ENCODE measurements around the gene STK24. TPM values are rescaled to one million over a fixed set of nuclear protein-coding genes. Genes with fewer than 3 reads are reported as not detected.

The STK24 gene
- total RNA-seq, 1 donor from 2014 or later, result 94.6 TPM

GRCh38 chr13:98440390-98441055 is 136.4 kb downstream of the STK24 start:
- Histone ChIP-seq H3K27me3 (no peaks in the 10 kb centered on the region), H3K4me1 (peaks cover 5% of the 10 kb centered on the region), H3K36me3 (peaks cover 47% of the 10 kb centered on the region), H3K4me3 (no peak overlapping the region), H3K27ac (no peak overlapping the region), H3K9me3 (no peaks in the 10 kb centered on the region)
- TF ChIP-seq CTCF (IDR thresholded peaks at IDR 0.05), result no peak
- DNase-seq (no peak), ATAC-seq (no peak)
- intact Hi-C loops (cut with DNase I), result loop anchor here (5.0 kb wide), 1 partner anchor 212 kb away; no protein-coding TSS in a partner anchor

DNA sequence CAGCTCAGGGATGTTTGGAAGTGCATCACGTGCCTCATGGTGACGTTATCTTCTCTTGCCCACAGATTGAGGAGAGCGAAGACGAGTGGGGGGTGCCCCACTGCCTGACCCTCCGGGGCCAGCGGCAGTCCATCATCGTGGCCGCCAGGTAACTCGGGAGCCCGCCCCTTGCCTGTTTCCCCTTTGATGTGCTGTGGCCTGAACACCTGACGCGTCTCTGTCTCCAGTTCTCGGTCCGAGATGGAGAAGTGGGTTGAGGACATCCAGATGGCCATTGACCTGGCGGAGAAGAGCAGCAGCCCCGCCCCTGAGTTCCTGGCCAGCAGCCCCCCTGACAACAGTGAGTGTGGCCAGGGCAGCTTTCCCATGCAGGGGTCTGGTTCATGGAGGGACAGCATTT is 137.0 kb downstream of the STK24 start:
- no peak overlapping the region for H3K27ac ChIP-seq
- intact Hi-C loops (cut with DNase I), result loop anchor here (5.0 kb wide), 1 partner anchor 212 kb away; no protein-coding TSS in a partner anchor
- H3K4me1 ChIP-seq, result no peaks in the 10 kb centered on the region
- no peaks in the 10 kb centered on the region for H3K9me3 ChIP-seq
- H3K4me3 ChIP-seq, result no peak overlapping the region
- peaks cover 52% of the 10 kb centered on the region for H3K36me3 ChIP-seq
- TF ChIP-seq CTCF (IDR thresholded peaks at IDR 0.05), result no peak
- no peak for ATAC-seq
- no peak for DNase-seq
- no peaks in the 10 kb centered on the region for H3K27me3 ChIP-seq

DNA sequence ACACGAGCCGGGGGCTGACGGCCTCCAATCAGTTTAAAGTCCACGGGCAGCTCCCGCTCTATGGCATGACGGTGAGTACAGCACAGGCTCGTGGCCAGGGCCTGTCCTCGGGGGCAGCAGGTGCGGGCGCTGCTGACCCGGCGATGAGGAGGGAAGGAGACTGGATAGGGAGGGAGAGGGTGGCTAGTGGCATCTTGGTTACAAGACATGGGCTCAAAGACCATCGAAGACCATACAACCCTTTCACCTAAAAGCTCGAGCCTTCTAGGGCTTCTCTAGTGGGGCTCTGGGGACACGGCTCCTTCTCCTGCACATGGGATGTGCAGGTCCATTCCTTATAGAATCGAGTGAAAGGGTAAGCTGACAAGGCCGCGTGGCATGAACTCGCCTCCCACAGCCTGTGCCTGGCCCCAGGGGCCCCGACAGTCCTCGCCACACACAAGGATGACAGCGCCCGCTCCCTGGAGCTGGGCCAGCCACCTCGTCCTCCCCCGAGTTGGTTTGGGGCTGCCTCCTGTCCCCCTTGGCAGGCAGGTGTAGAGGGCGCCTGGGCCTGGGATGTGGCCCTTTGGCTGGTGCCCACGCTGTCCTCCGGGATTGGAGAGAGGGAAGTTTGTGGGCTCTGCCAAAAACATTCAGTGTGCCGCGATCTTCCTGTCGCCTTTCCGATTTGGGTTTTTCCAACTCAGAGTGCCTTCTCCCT is 137.6 kb downstream of the STK24 start:
- H3K27ac ChIP-seq, result no peak overlapping the region
- H3K4me3 ChIP-seq, result no peak overlapping the region
- no peak for DNase-seq
- peaks cover 52% of the 10 kb centered on the region for H3K36me3 ChIP-seq
- H3K9me3 ChIP-seq, result no peaks in the 10 kb centered on the region
- ATAC-seq, result no peak
- no peaks in the 10 kb centered on the region for H3K4me1 ChIP-seq
- H3K27me3 ChIP-seq, result no peaks in the 10 kb centered on the region
- no peak for TF ChIP-seq CTCF (IDR thresholded peaks at IDR 0.05)
- intact Hi-C loops (cut with DNase I), result no loop called here

DNA sequence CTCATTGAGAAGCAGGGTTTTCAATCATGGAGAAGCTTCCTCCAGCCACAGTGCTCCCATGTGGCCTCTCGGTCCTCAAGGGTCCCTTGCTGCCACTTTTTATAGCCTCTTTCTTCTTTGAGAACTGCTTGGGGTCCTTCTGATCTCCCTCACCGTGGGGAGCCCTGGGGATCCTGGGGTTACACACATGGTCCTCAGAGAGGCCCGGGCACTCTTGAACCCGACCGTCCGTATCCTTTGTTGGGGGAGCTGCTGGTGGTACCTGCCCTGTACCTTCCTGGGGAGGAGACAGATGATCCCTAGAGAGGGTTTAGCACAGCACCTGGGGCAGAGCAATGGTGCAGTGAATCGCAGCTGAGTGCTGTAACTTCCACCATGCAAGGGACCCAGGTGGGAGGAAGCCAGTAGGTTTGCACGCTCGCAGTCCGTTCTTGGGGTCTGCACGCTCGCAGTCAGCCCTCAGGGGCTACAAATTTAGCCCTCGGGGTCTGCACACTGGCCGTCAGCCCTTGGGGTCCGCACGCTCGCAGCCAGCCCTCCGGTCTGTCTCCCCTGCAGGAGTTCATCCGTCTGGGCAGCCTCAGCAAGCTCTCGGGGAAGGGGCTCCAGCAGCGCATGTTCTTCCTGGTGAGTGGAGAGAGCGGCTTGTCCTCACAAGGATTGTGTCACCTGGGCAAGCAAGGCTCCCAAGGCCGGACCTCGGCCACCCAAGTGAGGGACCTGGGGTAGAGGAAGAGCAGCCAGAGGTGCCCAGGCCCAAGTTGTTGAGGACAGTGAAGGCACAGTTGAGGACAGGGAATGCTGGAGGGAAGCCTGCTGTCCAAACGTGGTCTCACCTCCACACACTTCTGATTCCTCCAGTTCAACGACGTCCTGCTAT is 138.4 kb downstream of the STK24 start:
- intact Hi-C loops (cut with DNase I), result no loop called here
- no peaks in the 10 kb centered on the region for H3K27me3 ChIP-seq
- no peak for TF ChIP-seq CTCF (IDR thresholded peaks at IDR 0.05)
- no peak overlapping the region for H3K27ac ChIP-seq
- DNase-seq, result no peak
- H3K36me3 ChIP-seq, result peaks cover 52% of the 10 kb centered on the region
- no peak for ATAC-seq
- H3K4me3 ChIP-seq, result no peak overlapping the region
- no peaks in the 10 kb centered on the region for H3K9me3 ChIP-seq
- no peaks in the 10 kb centered on the region for H3K4me1 ChIP-seq

- Histone ChIP-seq H3K4me3 (no peak overlapping the region), H3K4me1 (no peaks in the 10 kb centered on the region), H3K9me3 (no peaks in the 10 kb centered on the region), H3K36me3 (peaks cover 38% of the 10 kb centered on the region), H3K27ac (no peak overlapping the region), H3K27me3 (no peaks in the 10 kb centered on the region)
- ATAC-seq, result no peak
- DNase-seq, result no peak
- intact Hi-C loops (cut with DNase I), result no loop called here
- TF ChIP-seq CTCF (IDR thresholded peaks at IDR 0.05), result no peak
These were observed 140.5 kb downstream of the STK24 start for GRCh38 chr13:98436233-98436910.

Measured in upper lobe of right lung (tissue), 1 donor.